ENCODE measurements around the gene RIN3.

GRCh38 chr14:92469515-92469914 is 44.1 kb upstream of the RIN3 start:
- TF ChIP-seq CTCF (IDR thresholded peaks at IDR 0.05) (no peak), EP300 (IDR thresholded peaks at IDR 0.05) (no peak), POLR2A (IDR thresholded peaks at IDR 0.05) (no peak)
